HepG2 (cell line): ENCODE results near the gene B4GALT5. TPM values are rescaled to one million over a fixed set of nuclear protein-coding genes. Genes with fewer than 3 reads are reported as not detected.
A peak's percentile ranks its signal among the peaks of the same experiment; 100 is the strongest.

Experiments used
- SIN3A ChIP-seq: IDR thresholded peaks from 2 replicates; pipeline ENCODE4 v1.6.1; 2011; ENCODE audit warnings: low read depth, mild to moderate bottlenecking, control low read depth, low read length, borderline replicate concordance
- SMAD3 ChIP-seq: sonication (generic); formaldehyde crosslinking; IDR thresholded peaks from 2 replicates; pipeline ENCODE4 v1.4.0; 2020; ENCODE audit warnings: missing genetic modification reagents
- SNRNP70 ChIP-seq: fragments of 200-400 bp; formaldehyde crosslinking; IDR thresholded peaks from 2 replicates; pipeline ENCODE4 v1.6.1; 2017; ENCODE audit warnings: mild to moderate bottlenecking, low read depth, low read length, moderate library complexity
- SP2 ChIP-seq: sonication (generic); formaldehyde crosslinking; IDR thresholded peaks from 2 replicates; pipeline ENCODE4 v1.5.1; 2020; ENCODE audit warnings: mild to moderate bottlenecking, missing genetic modification reagents
- SUZ12 ChIP-seq: fragments of 150-350 bp; IDR thresholded peaks from 2 replicates; pipeline ENCODE4 v1.6.1; 2014; ENCODE audit warnings: low read depth, low read length
- TBP ChIP-seq: sonication (generic); formaldehyde crosslinking; IDR thresholded peaks from 2 replicates; pipeline ENCODE4 v1.5.0; 2020; ENCODE audit warnings: missing genetic modification reagents
- ZFYVE20 ChIP-seq: sonication (generic); formaldehyde crosslinking; IDR thresholded peaks from 2 replicates; pipeline ENCODE4 v1.8.0; 2023; ENCODE audit warnings: low read depth, mild to moderate bottlenecking, moderate library complexity, missing genetic modification reagents, borderline replicate concordance
- ZMYM4 ChIP-seq: sonication (generic); formaldehyde crosslinking; IDR thresholded peaks from 2 replicates; pipeline ENCODE4 v1.8.1; 2023; ENCODE audit warnings: mild to moderate bottlenecking, missing genetic modification reagents
- ZNF318 ChIP-seq: sonication (generic); formaldehyde crosslinking; IDR thresholded peaks from 2 replicates; pipeline ENCODE4 v1.4.0; 2020; ENCODE audit warnings: mild to moderate bottlenecking, missing genetic modification reagents
- ZNF33A ChIP-seq: sonication (generic); formaldehyde crosslinking; IDR thresholded peaks from 2 replicates; pipeline ENCODE4 v1.5.1; 2020; ENCODE audit warnings: missing genetic modification reagents, mild to moderate bottlenecking, moderate library complexity, borderline replicate concordance
- ZNF382 ChIP-seq: sonication (generic); formaldehyde crosslinking; IDR thresholded peaks from 2 replicates; pipeline ENCODE4 v1.5.0; 2020; ENCODE audit warnings: missing genetic modification reagents, mild to moderate bottlenecking, borderline replicate concordance
- ZNF557 ChIP-seq: sonication (generic); formaldehyde crosslinking; IDR thresholded peaks from 2 replicates; pipeline ENCODE4 v1.4.0; 2020; ENCODE audit warnings: missing genetic modification reagents
- ZNF660 ChIP-seq: sonication (generic); formaldehyde crosslinking; IDR thresholded peaks from 2 replicates; pipeline ENCODE4 v1.5.1; 2020; ENCODE audit warnings: mild to moderate bottlenecking, low read depth, missing genetic modification reagents, borderline replicate concordance
- ZNF691 ChIP-seq: sonication (generic); formaldehyde crosslinking; IDR thresholded peaks from 2 replicates; pipeline ENCODE4 v1.4.0; 2020; ENCODE audit warnings: missing genetic modification reagents, low read depth, mild to moderate bottlenecking, borderline replicate concordance
- ZNF703 ChIP-seq: sonication (generic); formaldehyde crosslinking; IDR thresholded peaks from 2 replicates; pipeline ENCODE4 v1.5.1; 2020; ENCODE audit warnings: missing genetic modification reagents, mild to moderate bottlenecking, moderate library complexity, borderline replicate concordance
- ZSCAN9 ChIP-seq: IDR thresholded peaks from 2 replicates; pipeline ENCODE4 v1.6.1; 2016; ENCODE audit warnings: borderline replicate concordance
- polyA plus RNA-seq, 8 experiments: library from polyadenylated mRNA; depleted of rRNA in 3 of 8; stranded (reverse) in 7 of 8; unstranded in 1 of 8; fragments of >200 nt; fragmentation: Illumina TruSeq in 4 of 8; extraction: Trizol in 4 of 8; gene quantifications; 2 replicates each; pipeline versions ENCODE4 v1.2.1 to v1.2.3, GENCODE V29; 2011 to 2016; ENCODE audit warnings: low read depth in 4 of 8, missing spikeins in 1 of 8, mixed read lengths in 1 of 8; ENCODE audit not compliant: insufficient read depth in 1 of 8
- total RNA-seq, 5 experiments: library from RNA; depleted of rRNA; stranded (reverse); fragments of >200 nt; fragmentation: Illumina TruSeq; extraction: Trizol; gene quantifications; 2 replicates each; pipeline ENCODE4 v1.2.3, GENCODE V29; 2016; ENCODE audit warnings: low read depth in 1 of 5
- TF ChIP-seq, protein P1 (sequence below): sonication (generic); formaldehyde crosslinking; IDR thresholded peaks from 2 replicates; pipeline ENCODE4 v1.8.1; 2023; ENCODE audit warnings: mild to moderate bottlenecking, missing genetic modification reagents
- TF ChIP-seq, protein P2 (sequence below): sonication (generic); IDR thresholded peaks from 2 replicates; pipeline ENCODE4 v1.6.1; 2016; ENCODE audit warnings: low read depth, borderline replicate concordance

B4GALT5 gene
- total and polyA plus RNA-seq, 2 of the 13 experiments (the other 11 are each of a cell fraction or from before 2014, with no cell fraction given): 27.3 to 30.9 TPM

- no peak for TF ChIP-seq ZNF318 (CRISPR knock-in tag)
- TF ChIP-seq ZFYVE20 (CRISPR knock-in tag): no peak
- TF ChIP-seq ZSCAN9 (CRISPR knock-in tag): no peak
- no peak for TF ChIP-seq SNRNP70
- TF ChIP-seq TBP (CRISPR knock-in tag): no peak
- TF ChIP-seq SP2 (CRISPR knock-in tag): no peak
- no peak for TF ChIP-seq ZMYM4 (CRISPR knock-in tag)
- TF ChIP-seq ZNF382 (CRISPR knock-in tag): no peak
- TF ChIP-seq, protein P1, sequence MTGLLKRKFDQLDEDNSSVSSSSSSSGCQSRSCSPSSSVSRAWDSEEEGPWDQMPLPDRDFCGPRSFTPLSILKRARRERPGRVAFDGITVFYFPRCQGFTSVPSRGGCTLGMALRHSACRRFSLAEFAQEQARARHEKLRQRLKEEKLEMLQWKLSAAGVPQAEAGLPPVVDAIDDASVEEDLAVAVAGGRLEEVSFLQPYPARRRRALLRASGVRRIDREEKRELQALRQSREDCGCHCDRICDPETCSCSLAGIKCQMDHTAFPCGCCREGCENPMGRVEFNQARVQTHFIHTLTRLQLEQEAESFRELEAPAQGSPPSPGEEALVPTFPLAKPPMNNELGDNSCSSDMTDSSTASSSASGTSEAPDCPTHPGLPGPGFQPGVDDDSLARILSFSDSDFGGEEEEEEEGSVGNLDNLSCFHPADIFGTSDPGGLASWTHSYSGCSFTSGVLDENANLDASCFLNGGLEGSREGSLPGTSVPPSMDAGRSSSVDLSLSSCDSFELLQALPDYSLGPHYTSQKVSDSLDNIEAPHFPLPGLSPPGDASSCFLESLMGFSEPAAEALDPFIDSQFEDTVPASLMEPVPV: no peak
- TF ChIP-seq ZNF691 (CRISPR knock-in tag): 0 out of 2 replicates have a peak, but pooled peaks have one; percentile 50
- no peak for TF ChIP-seq SMAD3 (CRISPR knock-in tag)
- no peak for TF ChIP-seq SUZ12
- TF ChIP-seq ZNF703 (CRISPR knock-in tag): no peak
- TF ChIP-seq SIN3A: no peak
- TF ChIP-seq ZNF557 (CRISPR knock-in tag): no peak
- TF ChIP-seq ZNF660: no peak
- no peak for TF ChIP-seq ZNF33A (CRISPR knock-in tag)
- TF ChIP-seq, protein P2, sequence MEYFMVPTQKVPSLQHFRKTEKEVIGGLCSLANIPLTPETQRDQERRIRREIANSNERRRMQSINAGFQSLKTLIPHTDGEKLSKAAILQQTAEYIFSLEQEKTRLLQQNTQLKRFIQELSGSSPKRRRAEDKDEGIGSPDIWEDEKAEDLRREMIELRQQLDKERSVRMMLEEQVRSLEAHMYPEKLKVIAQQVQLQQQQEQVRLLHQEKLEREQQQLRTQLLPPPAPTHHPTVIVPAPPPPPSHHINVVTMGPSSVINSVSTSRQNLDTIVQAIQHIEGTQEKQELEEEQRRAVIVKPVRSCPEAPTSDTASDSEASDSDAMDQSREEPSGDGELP: no peak
Measured at GRCh38 chr20:49615401-49616153, 98.1 kb downstream of the B4GALT5 start (continued).
